Fibroblast of skin of abdomen (primary cell): ENCODE results near the gene ABCA12. TPM values are rescaled to one million over a fixed set of nuclear protein-coding genes. Genes with fewer than 3 reads are reported as not detected.
A peak's percentile ranks its signal among the peaks of the same experiment; 100 is the strongest.
"Not testable (repeated sequence)": the region's sequence is repeated elsewhere in the genome, so short reads cannot be mapped to it uniquely, and the experiment has no call there.

ENCODE experiments used
- DNase-seq: peaks from one replicate; pipeline ENCODE4 v3.0.0-alpha.2; 2013
- polyA plus RNA-seq, 2 experiments: library from polyadenylated mRNA; unstranded; fragments of 120-200 nt; gene quantifications; one replicate each; pipeline ENCODE4 v1.2.1, GENCODE V29; 2013; ENCODE audit not compliant: insufficient read length in 2 of 2

Gene ABCA12
- polyA plus RNA-seq (2013, experiment 1 of 2; ENCODE audit: insufficient read length): 0.05 TPM
- polyA plus RNA-seq (2013, experiment 2 of 2; ENCODE audit: insufficient read length): 0.07 TPM

GRCh38 chr2:215138479-215138878 is at the start of gene ABCA12:
Gene ABCA12 (minus strand): TSS chr2:215138626. CDS start chr2:215138208, 418 bp downstream.
- no peak for DNase-seq

GRCh38 chr2:215188078-215188477 is 49.7 kb upstream of the ABCA12 start:
- no peak for DNase-seq

- no peak for DNase-seq
These were observed 47.6 kb upstream of the ABCA12 start for GRCh38 chr2:215186021-215186420.

- no peak for DNase-seq
These were observed 39.7 kb upstream of the ABCA12 start for GRCh38 chr2:215178121-215178520.

GRCh38 chr2:215171796-215172195 is 33.4 kb upstream of the ABCA12 start:
- no peak for DNase-seq

GRCh38 chr2:215171151-215171550 is 32.7 kb upstream of the ABCA12 start:
- DNase-seq: no peak

- not testable (repeated sequence) for DNase-seq
These were observed 28.1 kb upstream of the ABCA12 start for GRCh38 chr2:215166505-215166904.

- not testable (repeated sequence) for DNase-seq
These were observed 24.9 kb upstream of the ABCA12 start for GRCh38 chr2:215163319-215163718.

- DNase-seq: no peak
These were observed 22.9 kb upstream of the ABCA12 start for GRCh38 chr2:215161301-215161829.

- DNase-seq: no peak
These were observed 21.7 kb upstream of the ABCA12 start for GRCh38 chr2:215160081-215160480.

- no peak for DNase-seq
These were observed 18.0 kb upstream of the ABCA12 start for GRCh38 chr2:215156453-215156852.

- DNase-seq: no peak
These were observed 11.5 kb upstream of the ABCA12 start for GRCh38 chr2:215149894-215150293.

GRCh38 chr2:215149486-215149885 is 11.1 kb upstream of the ABCA12 start:
- no peak for DNase-seq

- no peak for DNase-seq
These were observed 10.6 kb upstream of the ABCA12 start for GRCh38 chr2:215149060-215149459.

GRCh38 chr2:215145611-215146010 is 7.2 kb upstream of the ABCA12 start:
- no peak for DNase-seq

GRCh38 chr2:215144106-215144875 is 5.9 kb upstream of the ABCA12 start:
- no peak for DNase-seq

- DNase-seq: no peak
These were observed 5.0 kb upstream of the ABCA12 start for GRCh38 chr2:215143458-215143857.

- DNase-seq: no peak
These were observed 3.3 kb upstream of the ABCA12 start for GRCh38 chr2:215141706-215142105.

- DNase-seq: no peak
These were observed 1.8 kb upstream of the ABCA12 start for GRCh38 chr2:215140166-215140707.

- DNase-seq: peak; percentile 18
These were observed 585 bp downstream of the ABCA12 start for GRCh38 chr2:215137741-215138340.

- DNase-seq: no peak
These were observed 1.1 kb downstream of the ABCA12 start for GRCh38 chr2:215137329-215137686.

- no peak for DNase-seq
These were observed 1.6 kb downstream of the ABCA12 start for GRCh38 chr2:215136669-215137328.

- DNase-seq: no peak
These were observed 18.0 kb downstream of the ABCA12 start for GRCh38 chr2:215120401-215120800.
